MCF 10A (cell line): Measurements from ENCODE around the gene C1orf35. TPM values are rescaled to one million over a fixed set of nuclear protein-coding genes. Genes with fewer than 3 reads are reported as not detected.

ENCODE experiments used
- BruUV-seq: library from RNA; stranded (reverse); fragments of 400-500 nt; replicated peaks from 2 replicates; lab custom pipeline; 2021; lab: Mats Ljungman, UMichigan
- CTCF ChIA-PET: fragments of 300-600 bp; sonication (Branson Sonifier 250); formaldehyde crosslinking; extraction: SDS; loops from one replicate; lab custom pipeline; 2021; ENCODE audit warnings: antibody characterized with exemption, inconsistent platforms; lab: Yijun Ruan, JAX
- POLR2A ChIA-PET: fragments of 300-600, 350-650 bp; sonication (Branson Sonifier 250); formaldehyde crosslinking; extraction: SDS; loops from one replicate; lab custom pipeline; 2020; ENCODE audit warnings: antibody characterized with exemption, inconsistent platforms; lab: Yijun Ruan, JAX
- DNase-seq: peaks from one replicate; pipeline ENCODE4 v3.0.0-alpha.2; 2018; ENCODE audit not compliant: unreplicated experiment
- H3K27ac Mint-ChIP-seq: one replicate; pipeline ENCODE4 v1.8.0; 2022; ENCODE audit warnings: mild to moderate bottlenecking, low read depth, mixed read lengths; ENCODE audit not compliant: unreplicated experiment
- H3K27me3 Mint-ChIP-seq: one replicate; pipeline ENCODE4 v1.8.0; 2022; ENCODE audit warnings: mixed read lengths; ENCODE audit not compliant: insufficient read depth, unreplicated experiment
- H3K36me3 Mint-ChIP-seq: one replicate; pipeline ENCODE4 v1.8.0; 2022; ENCODE audit warnings: mild to moderate bottlenecking, moderate library complexity, mixed read lengths; ENCODE audit not compliant: insufficient read depth, unreplicated experiment
- H3K4me1 Mint-ChIP-seq: one replicate; pipeline ENCODE4 v1.8.0; 2022; ENCODE audit warnings: mixed read lengths; ENCODE audit not compliant: insufficient read depth, unreplicated experiment
- H3K4me3 Mint-ChIP-seq: one replicate; pipeline ENCODE4 v1.8.0; 2022; ENCODE audit warnings: mild to moderate bottlenecking, moderate library complexity, mixed read lengths; ENCODE audit not compliant: unreplicated experiment
- H3K9me3 Mint-ChIP-seq: one replicate; pipeline ENCODE4 v1.8.0; 2022; ENCODE audit warnings: mixed read lengths; ENCODE audit not compliant: unreplicated experiment
- CTCF ChIP-seq: fragments of 200-600 bp; IDR thresholded peaks from one replicate; pipeline ENCODE4 v1.8.0; 2022; ENCODE audit warnings: antibody characterized with exemption, mild to moderate bottlenecking; ENCODE audit not compliant: unreplicated experiment
- intact Hi-C: fragments of 100-400 bp; cut with micrococcal nuclease; formaldehyde crosslinking; loops from 2 replicates; pipeline ENCODE4 v1.14.1; 2022
- total RNA-seq: library from RNA; stranded (reverse); gene quantifications from 2 replicates; pipeline ENCODE4 v1.2.3, GENCODE V29; 2022

The C1orf35 gene
- total RNA-seq, 1 experiment from 2014 or later, result 49.2 TPM

GRCh38 chr1:228062812-228063211 is 40.3 kb downstream of the C1orf35 start:
- no peak for DNase-seq
- no peak for TF ChIP-seq CTCF
- H3K9me3 Mint-ChIP-seq, result no peaks in the 10 kb centered on the region
- H3K27me3 Mint-ChIP-seq, result peaks cover 28% of the 10 kb centered on the region
- no peaks in the 10 kb centered on the region for H3K36me3 Mint-ChIP-seq
- no peak overlapping the region for H3K27ac Mint-ChIP-seq
- intact Hi-C loops, result no loop called here
- H3K4me3 Mint-ChIP-seq, result no peak overlapping the region
- ChIA-PET CTCF (interaction anchor here (1.2 kb wide), 1 partner anchor 63 kb away, joined by 3 read pairs; no protein-coding TSS in a partner anchor), POLR2A (interaction anchor here (1.5 kb wide), 1 partner anchor 19 kb away, joined by 4 read pairs; the partner anchor contains the start of gene ARF1)
- BruUV-seq, result no TSS peak
- H3K4me1 Mint-ChIP-seq, result no peaks in the 10 kb centered on the region

GRCh38 chr1:228062085-228062791 is 40.9 kb downstream of the C1orf35 start:
- H3K36me3 Mint-ChIP-seq, result no peaks in the 10 kb centered on the region
- H3K9me3 Mint-ChIP-seq, result no peaks in the 10 kb centered on the region
- H3K4me3 Mint-ChIP-seq, result no peak overlapping the region
- DNase-seq, result no peak
- POLR2A ChIA-PET, result interaction anchor here (1.5 kb wide), 1 partner anchor 20 kb away, joined by 4 read pairs; the partner anchor contains the start of gene ARF1
- intact Hi-C loops, result no loop called here
- H3K27me3 Mint-ChIP-seq, result peaks cover 27% of the 10 kb centered on the region
- H3K4me1 Mint-ChIP-seq, result no peaks in the 10 kb centered on the region
- no peak overlapping the region for H3K27ac Mint-ChIP-seq
- CTCF ChIA-PET, result interaction anchor here (1.5 kb wide), 1 partner anchor 63 kb away, joined by 7 read pairs; no protein-coding TSS in a partner anchor
- TF ChIP-seq CTCF, result no peak
- no TSS peak for BruUV-seq

GRCh38 chr1:228061411-228062084 is 41.6 kb downstream of the C1orf35 start:
- TF ChIP-seq CTCF, result no peak
- no peaks in the 10 kb centered on the region for H3K4me1 Mint-ChIP-seq
- H3K9me3 Mint-ChIP-seq, result no peaks in the 10 kb centered on the region
- BruUV-seq, result no TSS peak
- no peak overlapping the region for H3K4me3 Mint-ChIP-seq
- peaks cover 27% of the 10 kb centered on the region for H3K27me3 Mint-ChIP-seq
- intact Hi-C loops, result no loop called here
- CTCF ChIA-PET, result interaction anchor here (0.6 to 1.5 kb wide), 2 partner anchors 51 to 62 kb away, joined by 3 to 7 read pairs; no protein-coding TSS in a partner anchor
- no peak for DNase-seq
- POLR2A ChIA-PET, result interaction anchor here (1.0 kb wide), 1 partner anchor 445 kb away, joined by 3 read pairs; no protein-coding TSS in a partner anchor
- no peak overlapping the region for H3K27ac Mint-ChIP-seq
- no peaks in the 10 kb centered on the region for H3K36me3 Mint-ChIP-seq
